HG03139 (cell line): Measurements from ENCODE around the gene TGOLN2.

Experiments
- ATAC-seq: cut with Tn5 transposase; IDR thresholded peaks from one replicate; pipeline ENCODE4 v1.9.1; 2021; ENCODE audit not compliant: unreplicated experiment

The TGOLN2 gene

GRCh38 chr2:85309699-85310321 lies 18.0 kb downstream of the TGOLN2 start:
- ATAC-seq, result no peak

- ATAC-seq, result no peak
Measured at GRCh38 chr2:85308896-85309555, 18.8 kb downstream of the TGOLN2 start.

DNA sequence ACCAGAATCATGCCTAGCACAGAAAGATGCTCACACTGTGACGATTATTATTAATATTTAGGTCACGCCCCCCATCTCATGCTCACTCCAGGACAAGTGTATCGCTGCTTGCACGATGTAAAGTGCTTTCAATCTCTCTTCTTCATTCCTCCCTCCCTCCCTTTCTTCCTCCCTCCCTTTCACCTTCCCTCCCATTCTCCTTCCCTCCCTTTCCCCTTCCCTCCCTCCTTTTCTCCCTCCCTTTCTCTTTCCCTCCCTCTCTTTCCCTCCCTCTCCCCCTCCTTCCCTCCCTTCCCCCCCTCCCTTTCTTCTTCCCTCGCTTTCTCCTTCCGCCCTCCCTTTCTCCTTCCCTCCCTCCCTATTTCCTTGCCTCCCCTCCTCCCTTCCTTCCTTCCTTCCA lies 19.6 kb downstream of the TGOLN2 start:
- ATAC-seq, result no peak

DNA sequence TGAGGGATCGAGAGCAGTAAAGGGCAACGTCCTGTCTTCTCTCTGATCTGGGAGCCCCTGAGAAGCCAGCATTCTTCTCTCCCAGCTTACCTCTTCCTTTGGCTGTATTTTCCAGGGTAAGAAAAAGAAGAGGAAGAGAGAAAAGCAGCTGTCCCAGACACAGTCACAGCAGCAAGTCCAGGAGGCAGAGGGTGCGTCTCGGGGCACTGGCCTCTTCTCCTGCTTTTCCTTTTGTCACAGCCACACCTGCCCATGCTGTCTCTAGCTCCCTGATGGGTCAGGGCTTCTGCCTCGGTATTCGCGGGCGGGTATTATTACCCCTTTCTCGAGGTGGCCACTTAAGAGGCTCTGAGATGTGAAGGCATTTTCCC lies 20.3 kb downstream of the TGOLN2 start:
- ATAC-seq, result no peak

GRCh38 chr2:85303780-85304531 lies 23.8 kb downstream of the TGOLN2 start:
- no peak for ATAC-seq

DNA sequence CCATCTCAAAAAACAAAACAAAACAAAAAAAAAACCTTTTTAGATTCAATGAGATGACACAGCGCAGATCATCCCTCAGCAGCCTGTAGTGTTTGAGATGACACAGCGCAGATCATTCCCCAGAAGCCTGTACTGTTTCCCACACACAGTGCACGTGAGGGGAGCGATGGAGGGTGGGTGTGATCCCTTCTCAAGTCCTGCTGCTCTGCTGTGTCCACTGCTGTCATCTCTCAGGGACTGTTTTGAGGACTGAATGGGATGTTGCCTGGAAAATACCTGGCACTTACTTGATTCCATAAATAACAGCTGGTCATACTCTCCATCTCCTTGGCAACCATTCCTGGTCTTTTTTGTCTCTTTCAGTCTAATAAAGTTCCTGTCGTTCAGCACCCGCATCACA lies 25.7 kb downstream of the TGOLN2 start:
- no peak for ATAC-seq

DNA sequence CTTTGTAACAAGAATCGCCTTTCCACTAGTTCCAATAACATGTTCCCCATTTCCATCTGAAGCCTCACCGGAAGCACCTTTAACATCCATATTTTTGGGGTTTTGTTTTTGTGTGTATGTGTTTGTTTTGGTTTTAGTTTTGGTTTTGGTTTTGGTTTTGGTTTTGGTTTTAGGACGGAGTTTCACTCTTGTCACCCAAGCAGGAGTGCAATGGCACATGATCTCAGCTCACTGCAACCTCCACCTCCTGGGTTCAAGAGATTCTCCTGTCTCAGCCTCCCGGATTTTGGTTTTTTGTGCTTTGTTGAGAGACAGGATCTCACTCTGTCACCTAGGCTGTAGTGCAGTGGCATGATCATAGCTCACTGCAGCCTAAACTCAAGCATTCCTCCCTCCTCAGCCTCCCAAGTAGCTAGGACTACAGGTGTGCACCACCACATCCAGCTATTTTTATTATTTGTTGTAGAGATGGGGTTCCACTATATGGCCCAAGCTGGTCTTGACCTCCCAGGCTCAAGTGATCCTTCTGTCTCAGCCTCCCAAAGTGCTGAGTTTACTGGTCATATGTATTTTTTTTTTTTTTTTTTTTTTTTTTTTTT lies 36.3 kb downstream of the TGOLN2 start:
- no peak for ATAC-seq

- no peak for ATAC-seq
Measured at GRCh38 chr2:85288244-85288725, 39.5 kb downstream of the TGOLN2 start.

DNA sequence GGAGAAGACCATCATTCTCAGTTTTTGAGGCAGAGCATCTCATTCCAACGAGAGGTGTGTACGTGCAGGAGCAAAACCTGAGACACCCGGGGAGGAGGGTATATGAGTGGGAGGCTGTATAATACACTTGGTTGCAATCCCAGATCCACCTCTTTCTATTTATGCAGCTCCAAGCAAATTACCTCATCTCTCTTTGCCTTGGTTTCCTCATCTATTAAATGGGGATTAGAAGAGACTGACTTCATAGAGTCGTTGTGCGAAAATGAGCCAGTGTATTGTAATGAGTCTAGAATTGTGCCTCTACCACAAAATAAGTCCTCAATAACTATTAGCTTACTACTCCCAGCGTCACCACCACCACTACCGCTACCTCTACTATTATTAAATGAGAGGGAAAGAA lies 40.1 kb downstream of the TGOLN2 start:
- ATAC-seq, result no peak

GRCh38 chr2:85286918-85287317 lies 40.9 kb downstream of the TGOLN2 start:
- no peak for ATAC-seq

DNA sequence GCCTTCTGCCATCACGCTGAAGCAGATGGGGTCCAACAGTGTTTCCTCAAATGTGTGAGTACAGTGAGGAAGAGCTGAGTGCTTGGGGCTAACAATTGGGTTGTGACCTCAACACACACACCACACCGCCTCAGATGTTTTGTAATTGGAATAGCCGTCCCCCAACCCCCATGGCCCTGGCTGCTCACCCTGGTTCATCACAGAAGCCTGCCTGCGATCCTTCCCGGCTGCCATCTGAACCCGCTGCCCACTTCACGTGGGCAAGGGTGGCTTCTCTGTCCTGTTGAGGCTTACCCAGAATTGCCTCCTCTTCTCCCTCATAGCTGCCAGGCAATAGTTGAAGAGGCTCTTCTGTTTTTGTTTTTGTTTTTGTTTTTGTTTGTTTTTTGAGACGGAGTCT lies 44.1 kb downstream of the TGOLN2 start:
- no peak for ATAC-seq

- ATAC-seq, result no peak
Measured at GRCh38 chr2:85282914-85283313, 44.9 kb downstream of the TGOLN2 start.

GRCh38 chr2:85281553-85281952 lies 46.2 kb downstream of the TGOLN2 start:
- ATAC-seq, result no peak

GRCh38 chr2:85278361-85278760 lies 49.4 kb downstream of the TGOLN2 start:
- ATAC-seq, result no peak

DNA sequence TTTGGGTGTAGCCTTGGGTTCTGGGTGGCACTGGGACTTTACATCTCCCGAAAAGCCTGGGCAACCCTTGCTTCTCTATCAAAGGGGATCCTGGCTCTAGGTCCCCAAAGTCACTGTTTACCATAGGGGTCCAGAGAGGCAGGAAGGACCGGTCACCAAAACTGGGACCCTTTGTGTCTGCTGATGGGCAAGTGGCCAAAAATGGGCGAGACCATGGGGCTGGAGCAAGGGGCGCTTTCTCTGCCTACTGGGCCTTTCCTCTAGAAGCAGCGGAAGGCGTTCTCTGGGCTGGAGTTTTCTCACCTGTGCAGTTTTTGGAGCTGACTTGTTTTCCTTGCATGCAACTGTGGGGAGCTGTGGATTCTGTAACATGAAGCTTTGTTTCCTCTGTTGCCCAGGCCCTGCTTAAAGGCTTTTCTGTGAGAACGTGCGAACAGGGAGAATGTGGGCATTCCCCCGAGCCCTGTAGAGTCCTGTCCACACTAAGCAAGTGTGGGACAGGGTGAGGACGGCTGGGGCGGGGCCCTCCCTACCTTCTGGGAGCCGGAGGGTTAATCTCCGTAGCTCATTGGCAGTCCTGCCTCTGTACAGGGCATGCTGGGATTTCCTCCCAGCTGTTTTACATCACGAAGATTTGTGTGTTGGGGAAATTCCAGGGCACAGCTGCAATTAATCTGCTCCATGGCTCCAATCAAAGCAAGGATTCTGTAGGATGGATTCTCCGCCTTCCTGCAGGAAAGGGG lies 50.2 kb downstream of the TGOLN2 start:
- no peak for ATAC-seq

- no peak for ATAC-seq
Measured at GRCh38 chr2:85276571-85277118, 51.1 kb downstream of the TGOLN2 start.

DNA sequence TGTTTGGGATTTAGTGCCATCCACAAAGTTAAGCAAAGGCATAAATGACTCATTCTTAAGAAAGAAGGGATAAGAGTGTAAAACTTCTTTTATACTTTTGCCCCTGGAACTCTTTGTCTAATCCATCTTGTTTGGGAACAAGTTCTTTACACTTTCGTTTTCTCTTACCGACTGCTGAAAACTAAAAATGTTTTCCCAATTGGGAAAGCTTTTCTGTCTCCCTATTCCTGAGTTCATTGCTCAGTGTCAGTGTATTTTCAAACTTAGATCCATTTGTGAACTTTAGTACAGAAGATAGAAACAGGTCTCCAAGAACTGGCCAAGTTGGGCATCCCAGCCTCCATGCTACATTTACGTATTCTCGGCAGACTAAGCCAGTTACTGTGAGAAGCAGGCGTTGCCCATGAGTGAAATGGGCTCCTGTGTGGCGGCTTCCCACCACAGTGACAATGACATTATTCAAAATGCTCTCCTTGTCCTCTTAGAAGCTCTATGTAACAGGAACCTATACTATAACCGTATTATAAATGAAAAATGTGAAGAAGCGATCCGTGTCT lies 51.7 kb downstream of the TGOLN2 start:
- ATAC-seq, result no peak

DNA sequence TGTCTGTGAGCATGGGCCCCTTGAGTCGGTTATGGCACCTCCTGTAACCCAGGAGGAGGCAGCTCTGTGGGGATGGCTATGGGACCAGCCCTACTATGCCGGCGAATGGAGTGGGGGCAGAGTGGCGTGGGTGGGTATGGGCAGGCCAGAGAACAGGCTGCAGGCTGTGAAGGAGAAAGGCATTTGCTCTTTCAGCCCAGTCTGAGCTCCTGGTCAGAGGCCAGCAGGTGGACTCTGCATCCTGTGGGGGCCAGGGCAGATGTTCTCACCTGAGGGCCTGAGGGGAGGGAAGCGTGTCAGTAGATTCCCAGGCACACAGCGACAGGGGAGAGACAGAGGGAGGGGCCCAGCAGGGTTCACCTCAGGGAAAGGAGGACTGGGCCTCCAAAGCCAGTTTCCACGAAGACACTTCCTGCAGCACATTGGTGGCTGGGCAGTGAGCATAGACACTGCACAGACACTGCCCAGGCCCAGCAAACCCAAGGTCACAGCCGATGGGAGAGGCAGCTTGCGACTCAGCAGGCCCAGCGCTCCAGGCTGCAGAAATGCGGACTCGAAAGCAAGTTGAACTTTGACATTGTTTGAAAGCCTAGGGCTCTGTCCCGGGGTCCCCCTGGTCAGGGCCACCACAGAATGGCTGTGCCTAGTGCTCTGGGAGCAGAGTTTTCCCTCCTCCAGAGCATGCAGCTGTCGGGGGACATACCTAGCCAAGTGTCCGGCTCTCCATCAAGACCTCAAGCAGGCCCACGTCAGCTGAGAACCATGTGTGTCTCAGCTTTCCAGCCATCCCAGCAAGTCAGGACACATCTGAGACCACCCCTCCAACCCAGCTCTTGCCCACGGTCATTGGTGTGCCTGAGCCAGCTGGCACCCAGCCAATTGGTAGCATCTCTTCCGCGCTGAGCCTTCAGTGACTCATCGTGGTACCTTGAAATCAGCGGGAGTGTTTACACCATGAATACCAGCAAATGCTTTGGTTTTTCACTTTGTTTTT lies 53.8 kb downstream of the TGOLN2 start:
- no peak for ATAC-seq

DNA sequence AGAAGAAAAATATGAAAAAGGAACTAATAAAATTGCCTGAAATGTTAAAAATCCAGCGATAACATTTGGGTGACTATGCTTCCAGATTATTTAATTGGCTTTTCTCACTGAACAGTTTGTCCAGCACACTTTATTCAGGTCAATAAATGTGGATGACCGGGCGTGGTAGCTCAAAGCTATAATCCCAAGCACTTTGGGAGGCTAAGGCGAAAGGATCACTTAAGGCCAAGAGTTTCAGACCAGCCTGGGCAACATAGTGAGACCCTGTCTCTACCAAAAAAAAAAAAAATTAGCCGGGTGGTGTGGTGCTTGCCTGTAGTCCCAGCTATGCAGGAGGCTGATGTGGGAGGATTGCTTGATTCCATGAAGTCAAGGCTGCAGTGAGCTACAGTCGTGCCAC lies 55.4 kb downstream of the TGOLN2 start:
- ATAC-seq, result no peak
